Stimulated activated CD8-positive, alpha-beta memory T cell treated with anti-CD3 and anti-CD28 coated beads, Interleukin-7, amount 100 ng/mL, for 48 hours (primary cell): ENCODE data around the gene GRID1.
"Not testable (repeated sequence)": the region's sequence is repeated elsewhere in the genome, so short reads cannot be mapped to it uniquely, and the experiment has no call there.

Experiments used
- DNase-seq, 2 donors: peaks; one replicate each; pipeline ENCODE4 v3.0.0-alpha.2; 2020; ENCODE audit warnings: low read depth in 1 of 2; ENCODE audit errors: extremely low read depth in 1 of 2

GRID1 gene

DNA sequence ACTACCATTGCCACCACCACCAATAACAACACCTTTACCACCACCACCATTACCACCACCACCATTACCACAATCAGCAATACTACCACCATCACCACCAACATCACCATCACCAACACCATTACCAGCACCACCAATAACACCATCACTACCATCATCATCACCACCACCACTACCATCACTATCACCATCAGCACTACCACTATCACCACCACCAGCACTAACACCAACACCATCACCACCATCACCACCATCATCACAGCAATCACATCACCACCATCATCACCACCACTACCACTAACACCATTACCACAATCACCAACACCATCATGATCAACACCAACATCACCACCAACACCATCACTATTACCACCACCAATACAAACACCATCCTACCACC, 249.5 kb downstream of the GRID1 start:
- no peak for DNase-seq

DNA sequence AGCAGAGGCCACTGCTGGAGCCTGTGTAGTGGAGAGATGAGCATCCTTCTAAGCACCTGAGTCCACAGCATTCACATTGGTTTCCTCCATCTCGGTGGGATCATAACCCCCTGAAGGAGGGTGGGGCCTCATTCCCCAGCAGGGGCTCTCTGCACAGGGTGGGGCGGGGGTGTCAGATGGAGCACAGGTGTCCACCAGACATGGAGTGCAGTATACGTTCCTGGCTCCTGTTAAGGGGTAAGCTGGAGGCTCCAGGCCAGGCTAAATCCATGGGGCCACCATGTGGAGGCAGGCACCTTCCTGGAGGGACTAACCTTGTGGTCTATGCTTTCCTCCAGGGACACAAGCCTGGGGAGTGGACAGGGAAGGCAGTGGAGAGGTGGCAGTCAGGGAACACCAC, 252.6 kb downstream of the GRID1 start:
- DNase-seq = no peak

DNA sequence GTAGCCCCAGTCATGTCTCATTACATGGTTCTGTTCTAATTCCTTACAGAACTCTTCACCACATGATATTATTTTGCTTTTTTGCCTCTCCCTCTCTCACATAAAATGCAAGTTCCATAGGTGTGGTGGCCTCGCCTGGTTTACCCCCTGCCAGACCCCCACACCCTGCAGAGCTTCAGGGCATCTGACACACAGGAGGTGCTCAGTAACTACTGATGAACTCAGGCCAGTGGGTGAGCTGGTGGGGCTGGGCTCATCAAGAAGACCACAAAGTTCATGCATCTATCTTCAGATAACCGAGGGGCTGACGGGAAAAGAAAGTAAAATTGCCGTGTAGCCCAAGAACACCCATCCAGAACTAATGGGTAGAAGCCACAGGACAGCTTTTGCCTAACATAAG, 253.1 kb downstream of the GRID1 start:
- DNase-seq = no peak

GRCh38 chr10:86113044-86113443, 253.6 kb downstream of the GRID1 start:
- no peak for DNase-seq

DNA sequence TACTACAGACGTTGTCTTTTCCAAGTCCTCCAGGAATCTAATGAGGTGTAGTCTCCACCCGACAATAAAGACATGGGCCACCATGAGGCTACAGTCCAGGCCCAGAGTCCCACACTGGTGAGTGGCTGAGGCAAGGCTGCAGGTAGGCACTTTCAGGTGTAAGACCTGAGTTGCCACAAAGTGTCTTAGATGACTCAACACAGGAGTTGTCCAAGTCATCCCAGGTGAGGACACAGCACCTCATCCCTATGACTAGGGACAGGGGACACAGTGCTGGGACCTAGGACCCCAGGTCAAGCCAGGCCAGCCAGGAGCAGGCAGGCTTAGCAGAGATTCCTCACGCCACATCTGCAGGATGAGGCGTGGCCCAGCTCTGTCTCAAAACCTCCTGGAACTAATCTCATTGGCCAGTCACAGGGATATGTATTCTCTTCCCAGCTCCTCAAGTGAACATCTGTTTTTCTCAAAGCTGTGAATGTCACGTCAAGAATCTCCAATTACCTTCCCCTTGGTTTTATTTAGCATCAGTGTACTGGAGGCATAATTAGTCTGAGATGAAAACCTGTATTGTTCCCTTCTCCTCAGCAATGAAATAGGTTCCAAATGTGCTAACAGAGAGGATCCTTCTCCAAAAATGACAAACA, 254.6 kb downstream of the GRID1 start:
- no peak for DNase-seq

- no peak for DNase-seq
Measured at GRCh38 chr10:86110156-86110786, 256.3 kb downstream of the GRID1 start.

DNA sequence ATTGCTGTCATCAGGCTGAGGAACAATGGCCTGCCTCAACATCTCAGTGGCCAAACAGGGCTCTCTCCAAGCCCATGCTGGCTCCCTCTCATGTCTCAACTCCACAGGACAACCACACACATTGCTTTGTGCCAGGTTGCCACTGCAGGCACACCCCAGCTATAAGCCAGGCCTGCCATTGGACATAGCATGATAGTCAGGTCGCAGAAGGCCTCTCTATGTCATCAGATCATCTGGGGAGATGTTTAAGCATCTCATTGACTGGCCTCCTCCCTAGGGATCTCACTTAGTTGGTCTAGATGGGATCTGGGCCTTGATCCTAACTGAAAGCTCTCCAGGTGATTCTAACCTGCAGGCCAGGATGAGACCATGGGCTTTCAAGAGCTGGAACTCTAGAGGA, 257.2 kb downstream of the GRID1 start:
- DNase-seq = no peak

DNA sequence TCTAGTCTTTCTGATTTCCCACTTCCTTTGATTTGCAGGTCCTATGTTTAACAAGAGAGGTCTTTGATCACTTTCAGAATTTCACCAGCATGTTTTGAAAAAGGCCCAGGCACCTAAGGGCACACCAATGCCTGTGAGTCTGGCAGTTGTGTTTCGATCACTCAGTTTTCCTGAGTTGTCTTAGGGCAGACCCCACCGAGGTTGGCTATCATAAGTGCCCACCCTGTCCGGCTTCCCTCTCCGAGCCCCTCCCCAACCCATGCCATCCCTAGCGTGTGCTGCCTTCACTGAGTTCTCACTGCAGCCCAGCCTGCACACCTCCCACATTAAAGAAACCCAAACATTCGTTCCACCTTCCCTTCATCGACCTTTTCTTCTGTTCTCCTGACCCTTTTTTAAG, 257.9 kb downstream of the GRID1 start:
- DNase-seq = no peak

DNA sequence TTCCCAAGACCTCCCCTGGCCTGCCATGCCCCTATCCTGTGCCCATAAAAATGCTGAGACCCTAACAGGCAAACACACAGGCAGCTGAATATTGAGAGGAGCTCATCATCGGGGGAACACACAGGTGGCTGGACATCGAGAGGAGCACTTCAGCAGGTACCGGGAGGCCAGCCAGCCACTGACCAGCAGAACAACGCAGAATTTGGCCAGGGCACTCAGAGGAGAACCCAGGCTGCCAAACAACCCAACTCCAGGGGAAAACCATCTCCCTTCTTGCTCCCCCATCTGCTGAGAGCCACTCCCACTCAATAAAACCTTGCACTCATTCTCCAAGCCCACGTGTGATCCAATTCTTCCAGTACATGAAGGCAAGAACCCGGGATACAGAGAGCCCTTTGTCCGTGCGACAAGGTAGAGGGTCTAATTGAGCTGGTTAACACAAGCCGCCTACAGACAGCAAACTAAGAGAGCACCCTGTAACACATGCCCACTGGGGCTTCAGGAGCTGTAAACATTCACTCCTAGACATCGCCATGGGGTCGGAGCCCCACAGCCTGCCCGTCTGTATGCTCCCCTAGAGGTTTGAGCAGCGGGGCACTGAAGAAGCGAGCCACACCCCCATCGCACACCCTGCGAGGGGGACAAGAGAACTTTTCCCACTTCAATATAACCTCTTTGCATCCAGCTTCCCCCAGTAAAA, 258.8 kb downstream of the GRID1 start:
- not testable (repeated sequence) for DNase-seq

GRCh38 chr10:86107131-86107530, 259.5 kb downstream of the GRID1 start:
- no peak for DNase-seq

DNA sequence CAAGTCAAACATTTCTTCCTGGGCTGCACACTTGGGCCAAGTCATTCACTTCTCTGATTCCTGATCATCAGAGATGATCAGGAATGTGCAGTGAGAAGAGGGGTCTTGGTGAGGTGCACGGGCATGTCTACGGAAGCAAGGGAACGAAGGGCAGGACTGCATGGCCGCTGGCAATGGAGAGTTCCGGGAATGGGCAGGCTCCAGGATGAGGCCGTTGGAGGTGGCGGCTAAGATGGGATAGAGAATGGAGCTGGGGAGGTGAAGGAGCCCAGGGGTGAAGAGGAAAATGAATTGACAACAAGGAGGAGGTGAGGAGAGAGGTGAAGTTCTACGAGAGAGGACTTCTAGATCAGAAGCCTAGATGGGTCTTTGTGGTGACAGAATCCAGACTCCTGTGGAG, 260.0 kb downstream of the GRID1 start:
- DNase-seq = no peak

GRCh38 chr10:86105640-86106039, 261.0 kb downstream of the GRID1 start:
- no peak for DNase-seq

DNA sequence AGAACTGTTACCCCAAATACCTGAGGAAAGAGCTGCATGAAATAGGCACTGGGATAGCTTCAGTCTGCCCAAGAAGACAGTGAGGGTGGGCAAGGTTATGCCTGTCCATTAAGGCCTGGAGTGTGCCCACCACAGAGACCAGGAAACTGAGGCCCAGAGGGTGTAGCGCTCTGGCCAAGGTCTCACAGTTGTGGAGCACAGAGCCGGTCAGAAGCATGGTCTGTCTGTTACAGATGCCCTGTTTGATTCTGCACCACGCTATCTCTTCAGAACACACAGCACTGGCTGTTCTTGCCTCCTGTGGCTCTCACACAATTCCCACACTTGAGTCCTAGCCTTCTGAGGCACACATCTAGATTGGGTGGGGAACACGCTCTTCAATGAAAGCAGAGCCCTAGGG, 261.4 kb downstream of the GRID1 start:
- DNase-seq = no peak

DNA sequence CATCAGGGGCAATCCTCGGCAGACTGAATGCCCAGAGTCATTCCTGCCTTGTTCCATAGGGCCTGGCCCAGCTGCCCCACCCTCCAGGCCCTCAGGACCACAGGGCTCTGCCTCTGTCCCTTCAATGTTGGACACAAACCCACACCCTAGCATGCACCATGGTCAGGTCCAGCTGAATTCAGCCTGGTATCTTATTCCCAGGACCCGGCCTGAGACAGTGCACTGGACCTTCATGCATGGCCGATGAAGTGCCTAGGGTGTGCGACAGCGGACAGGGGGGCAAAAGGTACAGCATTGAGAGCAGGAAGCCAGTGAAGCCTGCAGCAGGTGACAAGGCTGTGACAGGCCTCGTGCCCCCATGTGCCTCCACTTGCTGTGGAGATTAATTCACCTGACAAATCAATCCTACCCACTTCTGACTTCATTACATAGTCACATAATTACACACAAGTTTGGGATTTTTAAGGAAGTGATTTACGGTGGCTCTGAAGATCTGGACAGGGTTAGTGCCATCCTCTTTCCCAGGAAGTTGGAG, 261.9 kb downstream of the GRID1 start:
- no peak for DNase-seq

- DNase-seq = no peak
Measured at GRCh38 chr10:86104156-86104555, 262.4 kb downstream of the GRID1 start.

DNA sequence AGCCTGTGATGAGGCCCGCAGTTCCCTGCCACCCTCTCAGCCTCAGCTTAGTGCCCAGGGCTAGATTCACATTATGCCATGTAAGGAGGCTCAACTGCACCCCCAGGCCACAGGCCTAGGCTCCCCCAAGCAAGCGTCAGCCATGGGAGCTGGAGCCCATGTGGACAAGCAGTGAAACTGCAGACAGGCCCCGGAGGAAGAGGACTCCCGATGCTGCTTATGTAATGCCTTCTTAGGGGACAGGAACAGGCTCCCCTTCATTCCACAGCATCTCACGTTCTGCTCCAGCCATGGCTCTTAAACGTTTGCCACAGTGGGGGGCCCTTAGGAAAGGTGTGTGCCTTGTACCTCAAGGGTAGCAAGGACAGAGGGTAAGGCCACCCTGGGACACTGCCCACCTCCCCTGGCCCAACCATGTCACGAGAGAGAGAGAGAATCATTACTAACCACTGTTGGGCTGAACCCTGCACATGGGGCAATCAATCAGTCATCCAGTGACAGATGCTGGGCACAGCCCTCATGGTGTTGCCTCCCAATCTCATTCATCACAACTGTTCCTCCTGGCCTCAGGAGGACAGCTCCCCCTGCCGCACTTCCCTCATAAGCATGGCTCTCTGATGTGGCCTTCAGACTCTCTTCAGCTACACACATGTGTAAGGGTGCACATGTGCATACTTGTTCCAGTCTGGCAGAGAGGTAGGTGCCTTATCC, 263.0 kb downstream of the GRID1 start:
- no peak for DNase-seq

DNA sequence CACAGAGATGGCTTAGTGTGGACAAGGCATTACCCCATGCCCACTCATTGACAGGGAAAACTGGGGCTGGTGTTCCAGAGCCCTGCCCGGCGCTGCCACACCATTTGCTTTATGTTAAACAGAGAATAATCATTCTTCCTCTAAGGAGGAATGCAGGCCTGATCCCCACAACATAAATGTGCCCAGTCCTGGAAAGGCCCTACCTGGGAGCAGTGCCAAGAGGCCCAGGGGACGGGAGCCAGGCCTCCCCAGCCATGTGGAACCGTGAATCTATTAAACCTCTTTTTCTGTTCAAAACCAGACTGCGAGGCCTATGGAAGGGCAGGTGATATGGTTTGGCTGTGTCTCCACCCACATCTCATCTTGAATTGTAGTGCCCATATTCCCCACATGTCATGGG, 264.1 kb downstream of the GRID1 start:
- no peak for DNase-seq

- no peak for DNase-seq
Measured at GRCh38 chr10:86102031-86102430, 264.6 kb downstream of the GRID1 start.

DNA sequence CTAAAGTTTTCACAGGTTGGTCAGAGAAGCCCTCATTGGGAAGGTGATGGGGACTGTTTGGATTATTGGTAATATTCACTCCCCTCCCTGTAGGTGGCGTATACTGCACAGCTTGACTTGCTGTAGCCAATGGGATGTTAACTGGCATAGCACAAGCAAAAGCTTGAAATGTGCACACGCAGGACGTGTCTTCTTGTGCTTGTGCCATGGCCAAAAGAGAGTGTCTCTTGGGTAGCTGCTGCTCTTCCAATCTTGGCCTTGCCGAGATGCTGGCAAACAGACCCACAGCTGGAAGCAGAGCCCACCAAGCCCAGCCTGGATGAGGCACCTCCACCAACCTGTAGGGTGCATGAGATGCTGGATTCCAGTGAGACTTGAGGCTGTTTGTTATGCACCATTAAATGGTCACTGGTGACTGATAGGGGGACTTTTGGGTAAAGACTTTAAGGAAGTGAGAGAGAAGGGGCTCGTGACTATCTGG, 266.0 kb downstream of the GRID1 start:
- no peak for DNase-seq

GRCh38 chr10:86099542-86100334, 266.9 kb downstream of the GRID1 start:
- DNase-seq = no peak
